Activated naive CD4-positive, alpha-beta T cell treated with Interleukin-2 at 50 U/mL for 16 hours (primary cell): ENCODE measurements around the gene RNASET2.
"Not testable (repeated sequence)": the region's sequence is repeated elsewhere in the genome, so short reads cannot be mapped to it uniquely, and the experiment has no call there.

Experiments used
- DNase-seq: peaks from one replicate; pipeline ENCODE4 v3.0.0-alpha.2; 2020

RNASET2 gene

GRCh38 chr6:166969390-166970002 is 13.1 kb upstream of the RNASET2 start:
- no peak for DNase-seq

- no peak for DNase-seq
Measured at GRCh38 chr6:166966268-166966667, 9.9 kb upstream of the RNASET2 start.

- no peak for DNase-seq
Measured at GRCh38 chr6:166960609-166960978, 4.2 kb upstream of the RNASET2 start.

- no peak for DNase-seq
Measured at GRCh38 chr6:166959911-166960608, 3.7 kb upstream of the RNASET2 start.

GRCh38 chr6:166958926-166959861 is 2.8 kb upstream of the RNASET2 start:
- DNase-seq, result peak; percentile 44

GRCh38 chr6:166957805-166958076 is 1.4 kb upstream of the RNASET2 start:
- no peak for DNase-seq

- peak; percentile 58 for DNase-seq
Measured at GRCh38 chr6:166957087-166957804, 896 bp upstream of the RNASET2 start.

GRCh38 chr6:166955865-166956443 is 396 bp downstream of the RNASET2 start:
- peak; percentile 49 for DNase-seq

- DNase-seq, result peak; percentile 41
Measured at GRCh38 chr6:166955121-166955864, 1.1 kb downstream of the RNASET2 start.

GRCh38 chr6:166954118-166954713 is 2.1 kb downstream of the RNASET2 start:
- no peak for DNase-seq

- DNase-seq, result peak; percentile 43
Measured at GRCh38 chr6:166952567-166953486, 3.5 kb downstream of the RNASET2 start.

- peak; percentile 35 for DNase-seq
Measured at GRCh38 chr6:166952121-166952520, 4.2 kb downstream of the RNASET2 start.

- DNase-seq, result no peak
Measured at GRCh38 chr6:166951670-166952060, 4.7 kb downstream of the RNASET2 start.

- peak; percentile 85 for DNase-seq
Measured at GRCh38 chr6:166950892-166951669, 5.3 kb downstream of the RNASET2 start.

GRCh38 chr6:166950443-166950821 is 5.9 kb downstream of the RNASET2 start:
- DNase-seq, result peak; percentile 47

- no peak for DNase-seq
Measured at GRCh38 chr6:166949528-166950442, 6.6 kb downstream of the RNASET2 start.

GRCh38 chr6:166948724-166949123 is 7.6 kb downstream of the RNASET2 start:
- DNase-seq, result not testable (repeated sequence)

- no peak for DNase-seq
Measured at GRCh38 chr6:166947251-166947650, 9.1 kb downstream of the RNASET2 start.

GRCh38 chr6:166946125-166946524 is 10.2 kb downstream of the RNASET2 start:
- DNase-seq, result no peak
